H9 (cell line): ENCODE measurements around the gene CDYL. TPM values are rescaled to one million over a fixed set of nuclear protein-coding genes. Genes with fewer than 3 reads are reported as not detected.

Experiments used
- DNase-seq: peaks from one replicate; pipeline ENCODE4 v3.0.0-alpha.2; 2017
- H2AFZ ChIP-seq: one replicate; pipeline ENCODE4 v1.6.1; 2013; ENCODE audit warnings: mild to moderate bottlenecking, low read length, control low read depth, moderate library complexity
- H2AK5ac ChIP-seq: 2 replicates; pipeline ENCODE4 v1.6.1; 2013; ENCODE audit warnings: low read length, control low read depth, mixed read lengths; ENCODE audit not compliant: insufficient read length
- H2BK120ac ChIP-seq: one replicate; pipeline ENCODE4 v1.6.1; 2013; ENCODE audit warnings: low read depth, mild to moderate bottlenecking, low read length, control low read depth, inconsistent platforms; ENCODE audit not compliant: poor library complexity, severe bottlenecking
- H2BK12ac ChIP-seq: 2 replicates; pipeline ENCODE4 v1.6.1; 2013; ENCODE audit warnings: low read length, control low read depth, mixed read lengths, low read depth; ENCODE audit not compliant: insufficient read length
- H2BK15ac ChIP-seq: 2 replicates; pipeline ENCODE4 v1.6.1; 2013; ENCODE audit warnings: low read depth, low read length, control low read depth
- H2BK20ac ChIP-seq: one replicate; pipeline ENCODE4 v1.6.1; 2013; ENCODE audit warnings: low read depth, mild to moderate bottlenecking, low read length, control low read depth, inconsistent platforms; ENCODE audit not compliant: poor library complexity, severe bottlenecking
- H2BK5ac ChIP-seq: 2 replicates; pipeline ENCODE4 v1.6.1; 2013; ENCODE audit warnings: low read length, control low read depth, mixed read lengths; ENCODE audit not compliant: insufficient read length
- H3K14ac ChIP-seq: 2 replicates; pipeline ENCODE4 v1.6.1; 2013; ENCODE audit warnings: low read length, control low read depth; ENCODE audit not compliant: insufficient read depth
- H3K18ac ChIP-seq: 2 replicates; pipeline ENCODE4 v1.6.1; 2013; ENCODE audit warnings: low read depth, mild to moderate bottlenecking, mixed read lengths, low read length, control low read depth; ENCODE audit not compliant: insufficient read length
- H3K23ac ChIP-seq: 2 replicates; pipeline ENCODE4 v1.6.1; 2013; ENCODE audit warnings: low read length, control low read depth, mixed read lengths, low read depth; ENCODE audit not compliant: insufficient read length
- H3K23me2 ChIP-seq: 2 replicates; pipeline ENCODE4 v1.6.1; 2013; ENCODE audit warnings: low read depth, mild to moderate bottlenecking, mixed read lengths, low read length, control low read depth; ENCODE audit not compliant: insufficient read length, poor library complexity, severe bottlenecking
- H3K27ac ChIP-seq: 2 replicates; pipeline ENCODE4 v1.5.1; 2013; ENCODE audit warnings: low read length, control low read depth, mixed read lengths, low read depth; ENCODE audit not compliant: insufficient read length
- H3K27me3 ChIP-seq: 2 replicates; pipeline ENCODE4 v1.6.1; 2013; ENCODE audit warnings: low read length, control low read depth, inconsistent platforms; ENCODE audit not compliant: insufficient read depth
- H3K4ac ChIP-seq: 2 replicates; pipeline ENCODE4 v1.6.1; 2013; ENCODE audit warnings: low read depth, mild to moderate bottlenecking, control low read depth, inconsistent platforms, low read length, moderate library complexity
- H3K4me1 ChIP-seq: 2 replicates; pipeline ENCODE4 v1.6.1; 2013; ENCODE audit warnings: low read length, control low read depth, inconsistent platforms; ENCODE audit not compliant: insufficient read depth
- H3K4me2 ChIP-seq: 2 replicates; pipeline ENCODE4 v1.6.1; 2013; ENCODE audit warnings: low read length, control low read depth, mixed read lengths; ENCODE audit not compliant: insufficient read length, insufficient read depth
- H3K56ac ChIP-seq: 2 replicates; pipeline ENCODE4 v1.6.1; 2013; ENCODE audit warnings: low read depth, mild to moderate bottlenecking, mixed read lengths, low read length, control low read depth; ENCODE audit not compliant: insufficient read length
- H3K79me1 ChIP-seq: 2 replicates; pipeline ENCODE4 v1.6.1; 2013; ENCODE audit warnings: low read depth, mild to moderate bottlenecking, moderate library complexity, low read length, control low read depth, inconsistent platforms; ENCODE audit not compliant: insufficient read depth, poor library complexity, severe bottlenecking
- H3K79me2 ChIP-seq: 2 replicates; pipeline ENCODE4 v1.6.1; 2013; ENCODE audit warnings: low read length, control low read depth, inconsistent platforms; ENCODE audit not compliant: insufficient read depth
- H3K9ac ChIP-seq: 2 replicates; pipeline ENCODE4 v1.6.1; 2013; ENCODE audit warnings: low read length, control low read depth, mixed read lengths; ENCODE audit not compliant: insufficient read length; ENCODE audit errors: extremely low read depth
- H3K9me3 ChIP-seq: one replicate; pipeline ENCODE4 v1.6.1; 2013; ENCODE audit warnings: low read depth, low read length, inconsistent platforms; ENCODE audit not compliant: control insufficient read depth
- H3T11ph ChIP-seq: one replicate; pipeline ENCODE4 v1.6.1; 2013; ENCODE audit warnings: mild to moderate bottlenecking, low read length, control low read depth, inconsistent platforms
- H4K20me1 ChIP-seq: one replicate; pipeline ENCODE4 v1.6.1; 2013; ENCODE audit not compliant: control insufficient read depth, insufficient read length, insufficient read depth
- H4K5ac ChIP-seq: 2 replicates; pipeline ENCODE4 v1.6.1; 2013; ENCODE audit warnings: low read depth, mild to moderate bottlenecking, mixed read lengths, low read length, control low read depth; ENCODE audit not compliant: insufficient read length
- H4K8ac ChIP-seq: replicated peaks from 2 replicates; pipeline ENCODE4 v1.6.1; 2013; ENCODE audit warnings: low read length, control low read depth, mixed read lengths, low read depth; ENCODE audit not compliant: insufficient read length
- H4K91ac ChIP-seq: 2 replicates; pipeline ENCODE4 v1.6.1; 2013; ENCODE audit warnings: low read depth, mild to moderate bottlenecking, moderate library complexity, mixed read lengths, low read length, control low read depth; ENCODE audit not compliant: insufficient read length
- H3K27ac Mint-ChIP-seq, 3 experiments: 2 replicates in 2 of 3; 3 replicates in 1 of 3; pipeline ENCODE4 v1.8.0; 2020 to 2021; ENCODE audit warnings: mixed read lengths in 3 of 3, mild to moderate bottlenecking in 1 of 3, moderate library complexity in 1 of 3
- H3K27me3 Mint-ChIP-seq: 2 replicates; pipeline ENCODE4 v1.8.0; 2021; ENCODE audit warnings: low read depth, mild to moderate bottlenecking, moderate library complexity, mixed read lengths
- H3K36me3 Mint-ChIP-seq, 3 experiments: 2 replicates in 2 of 3; 3 replicates in 1 of 3; pipeline ENCODE4 v1.8.0; 2020 to 2021; ENCODE audit warnings: low read depth in 3 of 3, mixed read lengths in 3 of 3; ENCODE audit not compliant: insufficient read depth in 1 of 3
- H3K4me1 Mint-ChIP-seq, 2 experiments: 2 replicates each; pipeline ENCODE4 v1.8.0; 2020; ENCODE audit warnings: mixed read lengths in 2 of 2
- H3K4me3 Mint-ChIP-seq, 2 experiments: 2 replicates in 1 of 2; 3 replicates in 1 of 2; pipeline ENCODE4 v1.8.0; 2020 to 2021; ENCODE audit warnings: mild to moderate bottlenecking in 2 of 2, mixed read lengths in 2 of 2, moderate library complexity in 1 of 2
- H3K9me3 Mint-ChIP-seq, 2 experiments: 2 replicates in 1 of 2; 3 replicates in 1 of 2; pipeline ENCODE4 v1.8.0; 2020; ENCODE audit warnings: mild to moderate bottlenecking in 2 of 2, mixed read lengths in 2 of 2, moderate library complexity in 1 of 2
- WGBS: extraction: QIAGEN DNeasy Blood & Tissue Kit; methylation state at CpG from one replicate; pipeline ENCODE4 v1.1.7; 2013; ENCODE audit warnings: missing lambda C conversion rate, low lambda C conversion rate, mixed read lengths; ENCODE audit not compliant: insufficient read length; ENCODE audit errors: extremely low coverage; 5-methylcytosine and 5-hydroxymethylcytosine counted together
- total RNA-seq: library from RNA; stranded (reverse); gene quantifications from 2 replicates; pipeline ENCODE4 v1.2.1, GENCODE V29; 2021
- TF ChIP-seq, protein P1 (sequence below): fragments of 200-600 bp; sonication (generic); conservative IDR thresholded peaks from 3 replicates; pipeline ENCODE4 v1.8.0; 2021; ENCODE audit warnings: antibody characterized with exemption, mild to moderate bottlenecking

Gene CDYL
- total RNA-seq, 1 experiment from 2014 or later = 95.0 TPM

DNA sequence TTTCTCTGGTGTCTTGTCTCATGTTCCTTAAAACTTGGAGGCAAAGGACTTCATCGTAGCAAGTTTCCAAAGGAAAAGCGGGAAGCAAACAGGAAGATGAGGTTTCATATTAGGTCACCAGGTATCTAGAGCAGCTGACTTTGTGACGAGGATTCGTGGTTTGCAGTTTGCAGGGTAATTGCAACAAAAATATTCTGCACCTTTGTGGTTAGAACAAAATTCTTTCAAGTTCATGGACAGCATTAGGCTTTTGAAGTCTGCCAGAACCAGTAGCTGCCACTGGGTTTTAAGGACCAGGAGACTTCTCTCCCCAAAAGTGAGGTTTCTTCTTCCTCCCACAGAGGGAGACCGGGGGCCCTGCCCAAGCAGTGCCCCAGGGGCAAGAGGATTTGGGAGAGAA lies 164.2 kb downstream of the CDYL start:
- no peak overlapping the region for H3K18ac ChIP-seq
- H2BK15ac ChIP-seq = no peak overlapping the region
- H2AFZ ChIP-seq = no peak overlapping the region
- H2BK12ac ChIP-seq = no peak overlapping the region
- H3K4me2 ChIP-seq = no peak overlapping the region
- Mint-ChIP-seq H3K4me1 (peaks cover 27 to 31% of the 10 kb centered on the region in 2 experiments), H3K27me3 (no peaks in the 10 kb centered on the region; the same call in 1 of the 2 replicates), H3K4me3 (no peak overlapping the region), H3K9me3 (no peaks in the 10 kb centered on the region), H3K27ac (no peak overlapping the region), H3K36me3 (peaks cover 30 to 60% (median 41%) of the 10 kb centered on the region in 3 experiments)
- peaks cover 4% of the 10 kb centered on the region for H3K79me1 ChIP-seq
- no peaks in the 10 kb centered on the region for H3K23me2 ChIP-seq
- 0 out of 2 replicates have a peak, but pooled peaks cover 2% of the 10 kb centered on the region for H3K4me1 ChIP-seq
- no peak overlapping the region for H3K27ac ChIP-seq
- no peaks in the 10 kb centered on the region for H3K9me3 ChIP-seq
- no peak overlapping the region for H3K56ac ChIP-seq
- no peak overlapping the region for H3K14ac ChIP-seq
- H3K23ac ChIP-seq = no peak overlapping the region
- H4K5ac ChIP-seq = no peak overlapping the region
- H4K8ac ChIP-seq = no peak overlapping the region
- no CpG with 5 or more reads among the region's 5 CpGs for WGBS
- H2BK5ac ChIP-seq = no peak overlapping the region
- no peak overlapping the region for H4K91ac ChIP-seq
- no peak overlapping the region for H2AK5ac ChIP-seq
- H2BK120ac ChIP-seq = no peak overlapping the region
- no peak overlapping the region for H3K9ac ChIP-seq
- TF ChIP-seq, protein P1, sequence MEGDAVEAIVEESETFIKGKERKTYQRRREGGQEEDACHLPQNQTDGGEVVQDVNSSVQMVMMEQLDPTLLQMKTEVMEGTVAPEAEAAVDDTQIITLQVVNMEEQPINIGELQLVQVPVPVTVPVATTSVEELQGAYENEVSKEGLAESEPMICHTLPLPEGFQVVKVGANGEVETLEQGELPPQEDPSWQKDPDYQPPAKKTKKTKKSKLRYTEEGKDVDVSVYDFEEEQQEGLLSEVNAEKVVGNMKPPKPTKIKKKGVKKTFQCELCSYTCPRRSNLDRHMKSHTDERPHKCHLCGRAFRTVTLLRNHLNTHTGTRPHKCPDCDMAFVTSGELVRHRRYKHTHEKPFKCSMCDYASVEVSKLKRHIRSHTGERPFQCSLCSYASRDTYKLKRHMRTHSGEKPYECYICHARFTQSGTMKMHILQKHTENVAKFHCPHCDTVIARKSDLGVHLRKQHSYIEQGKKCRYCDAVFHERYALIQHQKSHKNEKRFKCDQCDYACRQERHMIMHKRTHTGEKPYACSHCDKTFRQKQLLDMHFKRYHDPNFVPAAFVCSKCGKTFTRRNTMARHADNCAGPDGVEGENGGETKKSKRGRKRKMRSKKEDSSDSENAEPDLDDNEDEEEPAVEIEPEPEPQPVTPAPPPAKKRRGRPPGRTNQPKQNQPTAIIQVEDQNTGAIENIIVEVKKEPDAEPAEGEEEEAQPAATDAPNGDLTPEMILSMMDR = no peak
- no peaks in the 10 kb centered on the region for H4K20me1 ChIP-seq
- no peaks in the 10 kb centered on the region; the same call in 1 of the 2 replicates for H3K79me2 ChIP-seq
- no peak overlapping the region for H3K4ac ChIP-seq
- no peak overlapping the region for H2BK20ac ChIP-seq
- H3T11ph ChIP-seq = no peak overlapping the region
- H3K27me3 ChIP-seq = no peaks in the 10 kb centered on the region
- no peak for DNase-seq
